Activated CD8-positive, alpha-beta T cell treated with anti-CD3 and anti-CD28 coated beads, Interleukin-2, amount 10 ng/mL, durations not matched to agents 7 days and 5 days (primary cell): Measurements from ENCODE around the gene ALS2CL. TPM values are rescaled to one million over a fixed set of nuclear protein-coding genes. Genes with fewer than 3 reads are reported as not detected.
"Not testable (repeated sequence)": the region's sequence is repeated elsewhere in the genome, so short reads cannot be mapped to it uniquely, and the experiment has no call there.

Source experiments
- ATAC-seq: fragments of 150-1000 bp; cut with Tn5 transposase; one replicate; pipeline ENCODE4 v1.10.0; 2021; ENCODE audit warnings: moderate library complexity
- CTCF ChIA-PET: fragments of 350-600 bp; sonication (Branson Sonifier 250); formaldehyde crosslinking; loops from one replicate; lab custom pipeline; 2021; ENCODE audit warnings: antibody characterized with exemption; lab: Charles Lee
- POLR2A ChIA-PET: fragments of 350-600 bp; sonication (Branson Sonifier 250); formaldehyde crosslinking; loops from one replicate; lab custom pipeline; 2021; ENCODE audit warnings: antibody characterized with exemption; lab: Charles Lee
- DNase-seq: peaks from one replicate; pipeline ENCODE4 v3.0.0-alpha.2; 2020
- H3K27ac Mint-ChIP-seq: one replicate; pipeline ENCODE4 v1.8.0; 2021; ENCODE audit warnings: mild to moderate bottlenecking, mixed read lengths
- H3K27me3 Mint-ChIP-seq: one replicate; pipeline ENCODE4 v1.8.0; 2021; ENCODE audit warnings: low read depth, mixed read lengths
- H3K36me3 Mint-ChIP-seq: one replicate; pipeline ENCODE4 v1.8.0; 2021; ENCODE audit warnings: low read depth, mixed read lengths
- H3K4me1 Mint-ChIP-seq: one replicate; pipeline ENCODE4 v1.8.0; 2021; ENCODE audit warnings: low read depth, mixed read lengths
- H3K4me3 Mint-ChIP-seq: one replicate; pipeline ENCODE4 v1.8.0; 2021; ENCODE audit warnings: mild to moderate bottlenecking, mixed read lengths
- H3K9me3 Mint-ChIP-seq: one replicate; pipeline ENCODE4 v1.8.0; 2022; ENCODE audit warnings: mixed read lengths; ENCODE audit not compliant: insufficient read depth
- total RNA-seq, 2 experiments: library from RNA; stranded (reverse); gene quantifications; one replicate each; pipeline ENCODE4 v1.2.3, GENCODE V29; 2021

Gene ALS2CL
- total RNA-seq, 2 experiments from 2014 or later = 1.3 to 1.4 TPM

DNA sequence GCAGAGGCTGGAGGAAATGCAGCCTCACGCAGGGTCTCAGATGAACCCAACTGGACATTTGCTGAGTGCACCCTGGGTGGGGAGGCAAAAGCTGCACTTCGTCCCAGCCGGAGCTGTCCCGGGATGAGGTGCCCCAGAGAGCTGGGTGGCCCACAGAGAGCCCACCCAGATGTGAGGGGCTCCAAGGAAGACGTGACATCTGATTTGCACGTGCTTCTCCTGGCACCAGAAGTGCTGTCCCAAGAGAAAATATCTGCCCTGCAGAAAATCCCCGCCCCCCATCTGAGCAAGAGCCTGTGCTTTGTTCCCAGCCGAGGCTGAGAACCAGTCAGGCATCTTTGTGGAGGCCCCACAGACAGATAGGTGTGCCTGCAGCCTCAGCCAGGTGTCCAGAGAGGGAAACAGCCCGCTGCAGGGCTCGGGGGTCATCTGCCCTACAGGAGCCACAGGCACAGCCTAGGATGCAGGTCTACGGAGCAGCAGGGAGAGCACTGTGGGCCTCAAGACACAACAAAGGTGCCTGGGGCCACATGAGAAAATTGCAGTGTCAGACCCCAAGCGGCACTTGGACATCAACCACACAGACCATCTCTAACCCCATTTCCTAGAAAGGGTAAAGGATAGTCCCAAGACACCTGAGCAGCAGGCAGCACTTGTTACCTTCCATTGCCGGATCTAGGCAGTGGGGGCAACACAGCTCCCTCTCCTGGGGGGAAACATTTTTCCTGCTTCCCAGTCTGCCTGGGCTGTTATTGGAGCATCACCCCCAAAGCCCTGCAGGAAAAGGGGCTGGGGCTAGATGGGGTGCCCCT lies 13.5 kb upstream of the ALS2CL start:
- CTCF ChIA-PET = interaction anchor here (0.6 to 1.4 kb wide), 6 partner anchors 11 to 218 kb away, joined by 3 to 4 read pairs (median 3); partner anchors contain the start of gene ALS2CL
- Mint-ChIP-seq H3K27ac (no peak overlapping the region), H3K4me3 (no peak overlapping the region), H3K4me1 (no peaks in the 10 kb centered on the region), H3K27me3 (peaks cover 12% of the 10 kb centered on the region), H3K36me3 (no peaks in the 10 kb centered on the region), H3K9me3 (no peaks in the 10 kb centered on the region)
- POLR2A ChIA-PET = no interaction called here
- no peak for DNase-seq
- no peak for ATAC-seq

DNA sequence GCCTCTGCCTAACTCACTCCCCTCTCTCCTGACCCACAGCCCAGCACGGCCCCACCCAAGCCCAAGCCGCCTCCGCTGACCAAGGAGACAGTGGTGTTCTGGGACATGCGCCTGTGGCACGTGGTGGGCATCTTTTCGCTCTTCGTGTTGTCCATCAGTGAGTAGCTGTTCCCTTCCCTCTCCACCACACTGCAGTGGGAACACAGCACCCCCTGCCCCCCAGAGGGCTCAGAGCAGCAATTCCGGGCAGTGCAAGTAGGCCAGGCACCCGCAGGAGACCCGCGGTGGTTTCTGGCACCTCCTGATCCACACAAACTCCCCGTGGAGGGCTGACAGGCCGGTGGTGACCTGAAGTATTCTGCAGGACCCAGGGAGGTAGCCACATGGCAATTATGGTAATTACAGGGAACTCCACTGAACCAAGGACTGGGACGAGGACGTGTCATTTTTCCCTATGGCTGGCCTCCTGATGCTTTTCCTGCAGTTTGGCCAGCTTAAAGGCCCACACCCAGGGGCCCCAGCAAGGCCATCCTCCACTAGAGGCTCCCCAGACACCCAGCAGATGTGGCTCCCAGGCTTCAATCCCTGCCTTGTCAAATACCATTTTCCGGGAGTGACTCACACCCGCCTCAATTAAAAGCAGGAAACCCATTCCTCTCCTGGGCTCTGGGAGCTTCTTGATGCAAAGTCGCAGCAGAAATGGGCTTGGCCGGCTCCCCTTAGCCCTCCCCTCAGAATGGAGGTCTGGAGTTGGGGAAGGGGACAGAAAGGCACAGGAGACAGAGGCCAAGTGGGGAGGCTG lies 12.5 kb upstream of the ALS2CL start:
- ChIA-PET CTCF (interaction anchor here (0.7 to 1.6 kb wide), 5 partner anchors 10 to 204 kb away, joined by 3 to 5 read pairs (median 3); partner anchors contain the start of gene ALS2CL), POLR2A (no interaction called here)
- Mint-ChIP-seq H3K9me3 (no peaks in the 10 kb centered on the region), H3K27me3 (peaks cover 19% of the 10 kb centered on the region), H3K4me3 (no peak overlapping the region), H3K4me1 (no peaks in the 10 kb centered on the region), H3K36me3 (no peaks in the 10 kb centered on the region), H3K27ac (no peak overlapping the region)
- ATAC-seq (no peak), DNase-seq (no peak)

DNA sequence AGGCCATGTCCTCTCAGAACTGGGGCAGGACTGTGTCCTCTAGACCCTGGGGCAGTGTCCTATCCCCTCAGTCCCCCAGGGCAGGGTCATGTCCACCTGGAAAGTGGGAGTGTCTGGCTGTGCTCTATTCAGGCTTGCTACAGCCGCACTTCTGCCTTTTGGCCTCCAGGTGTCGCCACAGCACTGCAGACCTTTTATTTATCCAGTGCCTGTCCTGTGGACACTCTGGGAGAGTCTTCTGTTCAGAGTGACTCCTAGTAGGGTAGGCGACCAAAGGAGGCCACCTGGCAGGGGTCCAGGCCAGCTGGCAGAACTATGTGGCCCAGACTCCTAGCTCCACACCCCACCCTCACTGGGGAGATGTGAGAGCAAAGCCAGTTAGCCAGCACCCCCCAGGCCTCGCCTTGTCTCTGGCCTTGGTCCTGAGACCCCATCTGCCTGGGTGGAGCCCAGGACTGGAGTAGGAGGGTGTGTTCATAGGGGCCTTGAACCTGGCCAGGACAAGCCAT lies 11.6 kb upstream of the ALS2CL start:
- no peaks in the 10 kb centered on the region for H3K4me1 Mint-ChIP-seq
- H3K9me3 Mint-ChIP-seq = no peaks in the 10 kb centered on the region
- no peak overlapping the region for H3K27ac Mint-ChIP-seq
- CTCF ChIA-PET = interaction anchor here (1.2 to 1.6 kb wide), 3 partner anchors 190 to 205 kb away, joined by 3 to 5 read pairs (median 5); no protein-coding TSS in a partner anchor
- H3K4me3 Mint-ChIP-seq = no peak overlapping the region
- no peaks in the 10 kb centered on the region for H3K36me3 Mint-ChIP-seq
- H3K27me3 Mint-ChIP-seq = peaks cover 27% of the 10 kb centered on the region
- ATAC-seq (peak; percentile 80), DNase-seq (peak; percentile 78)
- POLR2A ChIA-PET = no interaction called here

DNA sequence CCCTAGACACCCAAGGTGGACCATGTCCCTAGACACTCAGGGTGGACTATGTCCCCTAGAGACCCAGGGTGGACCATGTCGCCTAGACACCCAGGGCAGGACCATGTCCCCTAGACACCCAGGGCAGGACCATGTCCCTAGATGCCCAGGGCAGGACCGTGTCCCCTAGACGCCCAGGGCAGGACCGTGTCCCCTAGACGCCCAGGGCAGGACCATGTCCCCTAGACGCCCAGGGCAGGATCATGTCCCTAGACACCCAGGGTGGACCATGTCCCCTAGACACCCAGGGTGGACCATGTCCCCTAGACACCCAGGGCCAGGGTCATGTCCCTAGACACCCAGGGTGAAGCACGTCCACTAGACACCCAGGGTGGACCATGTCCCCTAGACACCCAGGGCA lies 10.9 kb upstream of the ALS2CL start:
- H3K9me3 Mint-ChIP-seq, POLR2A ChIA-PET, H3K36me3 Mint-ChIP-seq, H3K4me1 Mint-ChIP-seq, H3K27ac Mint-ChIP-seq, ATAC-seq, DNase-seq, H3K4me3 Mint-ChIP-seq: not testable (repeated sequence)
- CTCF ChIA-PET = interaction anchor here (1.5 to 2.5 kb wide), 2 partner anchors 11 to 191 kb away, joined by 5 to 9 read pairs; partner anchors contain the start of gene ALS2CL
- peaks cover 34% of the 10 kb centered on the region for H3K27me3 Mint-ChIP-seq

DNA sequence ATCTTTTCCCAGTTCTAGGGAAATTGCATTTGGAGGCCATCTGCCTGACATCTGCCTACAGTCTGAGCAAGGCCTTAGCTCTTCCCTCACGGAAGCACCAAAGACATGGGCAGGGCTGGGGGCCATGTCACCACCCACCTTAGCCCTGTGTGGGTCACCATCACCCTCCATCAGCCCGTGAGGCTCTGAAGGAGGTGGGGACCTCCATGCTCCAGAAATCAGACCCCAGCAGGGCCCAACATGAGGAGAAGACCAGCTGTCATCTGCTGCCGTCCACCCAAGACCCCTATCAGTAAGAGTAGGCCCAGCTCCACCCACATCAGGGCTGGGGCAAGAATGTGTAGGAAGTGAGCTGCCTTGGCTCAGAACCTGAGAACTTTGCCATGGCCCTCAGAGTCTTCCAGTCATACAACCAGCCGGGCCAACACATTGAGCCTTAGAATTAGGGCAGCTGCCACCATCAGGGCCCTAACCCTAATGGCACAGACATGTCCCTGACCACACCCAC lies 9.6 kb upstream of the ALS2CL start:
- no peak for ATAC-seq
- ChIA-PET CTCF (interaction anchor here (0.7 to 2.5 kb wide), 8 partner anchors 10 to 206 kb away, joined by 3 to 9 read pairs (median 4); partner anchors contain the start of gene ALS2CL), POLR2A (no interaction called here)
- Mint-ChIP-seq H3K36me3 (no peaks in the 10 kb centered on the region), H3K27me3 (peaks cover 36% of the 10 kb centered on the region), H3K27ac (no peak overlapping the region), H3K9me3 (no peaks in the 10 kb centered on the region), H3K4me3 (no peak overlapping the region), H3K4me1 (no peaks in the 10 kb centered on the region)
- DNase-seq = no peak

DNA sequence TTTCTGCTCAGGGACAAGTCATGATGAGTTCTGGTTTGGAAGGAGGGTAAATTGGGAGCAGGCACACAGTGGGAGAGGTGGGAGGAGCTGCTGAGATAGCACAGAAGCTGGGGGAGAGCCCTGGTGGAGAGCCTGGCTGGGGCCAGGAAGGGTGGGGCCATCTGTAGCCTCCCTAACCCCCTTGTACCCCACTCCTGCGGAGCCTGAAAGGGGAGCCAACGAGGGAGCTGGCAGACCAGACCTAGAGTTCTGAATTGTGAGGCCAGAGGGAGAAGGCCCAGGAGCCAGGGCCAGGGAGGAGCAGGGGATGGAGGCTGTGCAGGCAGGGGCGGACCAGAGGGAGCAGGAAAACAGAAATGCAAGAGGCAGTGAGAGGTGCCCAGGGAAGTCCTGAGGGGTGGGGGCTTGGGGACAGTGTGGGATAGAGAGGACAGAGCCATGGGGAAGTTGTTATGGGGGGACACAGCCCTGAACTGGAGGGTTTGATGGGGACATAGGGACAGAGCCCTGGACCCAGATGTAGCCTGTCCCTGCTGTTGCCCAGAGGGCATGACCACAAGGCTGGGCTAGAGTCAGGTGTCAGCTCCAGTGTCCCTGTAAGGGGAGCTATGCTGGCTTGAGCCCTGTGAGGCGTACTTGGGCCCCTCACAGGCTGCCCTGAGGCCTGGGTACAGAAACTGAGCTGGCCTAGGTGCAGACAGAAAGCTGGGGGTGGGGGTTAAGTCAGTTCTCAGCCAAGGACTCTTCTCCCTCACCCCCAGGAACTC lies 8.9 kb upstream of the ALS2CL start:
- no peak overlapping the region for H3K27ac Mint-ChIP-seq
- CTCF ChIA-PET = interaction anchor here (0.8 to 2.5 kb wide), 7 partner anchors 13 to 193 kb away, joined by 3 to 9 read pairs (median 3); no protein-coding TSS in a partner anchor

DNA sequence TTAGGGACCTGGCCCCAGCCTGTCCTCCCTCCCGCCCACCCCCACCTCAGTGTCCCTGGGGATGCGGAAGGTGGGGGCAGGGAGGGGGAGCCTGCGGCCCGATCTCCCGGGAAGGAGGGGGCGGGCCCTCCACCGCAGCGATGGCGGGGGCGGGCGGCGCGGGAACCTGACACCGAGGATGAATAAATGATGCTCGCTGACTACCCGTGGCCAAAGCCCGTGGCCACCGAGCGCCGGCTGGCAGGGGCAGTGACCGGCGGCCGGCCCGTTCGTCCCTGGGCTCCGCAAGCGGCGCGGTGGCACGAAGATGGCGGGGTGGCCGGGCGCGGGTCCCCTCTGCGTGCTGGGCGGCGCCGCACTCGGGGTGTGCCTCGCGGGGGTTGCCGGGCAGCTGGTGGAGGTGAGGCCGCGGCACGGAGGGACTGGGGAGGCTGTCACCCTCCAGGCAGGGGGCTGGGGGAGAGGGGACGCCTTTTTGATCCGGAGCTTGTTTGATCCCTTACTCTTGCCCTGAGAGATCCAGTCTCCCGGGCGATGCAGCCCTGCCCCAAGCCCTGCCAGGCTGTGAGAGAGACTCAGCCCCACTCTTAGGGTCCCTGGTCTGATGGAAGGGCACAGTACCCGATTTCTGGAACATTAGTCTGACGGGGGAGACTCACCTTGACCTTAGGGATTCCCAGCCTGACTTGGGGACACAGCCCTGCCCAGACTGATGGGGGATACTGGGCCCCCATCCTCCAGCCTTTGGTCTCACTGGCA lies 7.9 kb upstream of the ALS2CL start, which contains the start of gene TMIE:
TMIE (plus strand) TSS at position 212 of the 759 bp plus-strand sequence; CDS start at position 308, 96 bp downstream.
- no peak within 1 kb of the TSS for H3K4me3 Mint-ChIP-seq
- no peak for ATAC-seq
- H3K9me3 Mint-ChIP-seq = no peaks in the 10 kb centered on the region
- peaks cover 38% of the 10 kb centered on the region for H3K27me3 Mint-ChIP-seq
- H3K4me1 Mint-ChIP-seq = no peaks in the 10 kb centered on the region
- ChIA-PET POLR2A (no interaction called here), CTCF (interaction anchor here (0.8 kb wide), 1 partner anchor 19 kb away, joined by 3 read pairs; no protein-coding TSS in a partner anchor)
- no peaks in the 10 kb centered on the region for H3K36me3 Mint-ChIP-seq
- DNase-seq = no peak
- H3K27ac Mint-ChIP-seq = no peak within 1 kb of the TSS

More for the DNA sequence above, 8.9 kb upstream of the ALS2CL start:
- Mint-ChIP-seq H3K27me3 (peaks cover 38% of the 10 kb centered on the region), H3K4me3 (no peak overlapping the region), H3K4me1 (no peaks in the 10 kb centered on the region), H3K9me3 (no peaks in the 10 kb centered on the region), H3K36me3 (no peaks in the 10 kb centered on the region)
- POLR2A ChIA-PET = no interaction called here
- DNase-seq (no peak), ATAC-seq (no peak)

- no peak overlapping the region for H3K4me3 Mint-ChIP-seq
- ChIA-PET POLR2A (no interaction called here), CTCF (no interaction called here)
- H3K4me1 Mint-ChIP-seq = peaks cover 5% of the 10 kb centered on the region
- H3K9me3 Mint-ChIP-seq = no peaks in the 10 kb centered on the region
- peaks cover 38% of the 10 kb centered on the region for H3K27me3 Mint-ChIP-seq
- H3K36me3 Mint-ChIP-seq = no peaks in the 10 kb centered on the region
- DNase-seq = no peak
- ATAC-seq = no peak
- no peak overlapping the region for H3K27ac Mint-ChIP-seq
Observed at GRCh38 chr3:46700772-46701171, 7.3 kb upstream of the ALS2CL start.

DNA sequence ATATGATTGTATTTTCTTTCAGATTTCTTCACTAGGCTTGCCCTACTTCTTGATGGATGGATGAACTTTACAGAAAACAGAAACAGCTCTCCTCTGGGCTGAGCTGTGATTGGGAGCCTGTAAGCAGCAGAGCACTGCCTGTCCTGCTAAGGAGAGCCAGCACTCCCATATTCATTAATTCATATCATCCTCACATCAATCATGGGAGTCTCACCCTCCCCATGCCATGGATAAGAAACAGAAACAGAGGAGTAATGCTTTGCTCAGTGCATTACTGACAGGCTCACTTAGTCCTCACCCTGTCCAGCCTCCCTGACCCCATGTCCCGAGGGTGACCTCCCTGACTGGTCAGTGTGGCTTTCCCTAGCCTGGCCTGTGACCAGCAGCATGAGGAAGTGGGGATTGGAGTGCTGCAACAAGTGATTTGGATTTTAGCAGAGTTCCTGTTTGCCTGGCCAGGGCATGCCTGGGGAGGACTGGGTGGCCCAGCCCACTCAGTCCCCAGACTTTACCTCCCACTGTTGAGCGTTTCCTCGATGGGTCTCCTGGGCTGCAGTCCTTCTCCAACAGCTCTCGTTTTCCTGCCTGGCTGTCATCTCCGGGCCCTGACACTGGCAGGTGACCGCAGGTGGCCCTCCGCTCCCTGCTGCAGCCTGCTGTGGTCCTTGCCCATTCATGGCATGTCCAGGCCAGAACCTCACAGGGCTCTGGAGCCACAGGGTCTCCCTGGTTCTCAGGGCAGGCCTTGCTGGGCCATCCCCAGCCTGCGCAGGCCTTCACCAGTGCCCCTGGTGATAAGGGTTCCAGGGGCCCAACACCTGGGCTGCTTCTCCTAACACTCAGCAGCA lies 6.4 kb upstream of the ALS2CL start:
- ChIA-PET POLR2A (no interaction called here), CTCF (interaction anchor here (1.1 kb wide), 1 partner anchor 195 kb away, joined by 3 read pairs; no protein-coding TSS in a partner anchor)
- DNase-seq = no peak
- Mint-ChIP-seq H3K4me1 (peaks cover 14% of the 10 kb centered on the region), H3K4me3 (no peak overlapping the region), H3K27me3 (peaks cover 38% of the 10 kb centered on the region), H3K27ac (no peak overlapping the region), H3K9me3 (no peaks in the 10 kb centered on the region), H3K36me3 (no peaks in the 10 kb centered on the region)
- ATAC-seq = no peak
